ENCODE measurements around the gene INSM1. TPM values are rescaled to one million over a fixed set of nuclear protein-coding genes. Genes with fewer than 3 reads are reported as not detected.

INSM1 gene
- total and polyA plus RNA-seq, 9 donors, result 0.02 TPM; not detected in 8

DNA sequence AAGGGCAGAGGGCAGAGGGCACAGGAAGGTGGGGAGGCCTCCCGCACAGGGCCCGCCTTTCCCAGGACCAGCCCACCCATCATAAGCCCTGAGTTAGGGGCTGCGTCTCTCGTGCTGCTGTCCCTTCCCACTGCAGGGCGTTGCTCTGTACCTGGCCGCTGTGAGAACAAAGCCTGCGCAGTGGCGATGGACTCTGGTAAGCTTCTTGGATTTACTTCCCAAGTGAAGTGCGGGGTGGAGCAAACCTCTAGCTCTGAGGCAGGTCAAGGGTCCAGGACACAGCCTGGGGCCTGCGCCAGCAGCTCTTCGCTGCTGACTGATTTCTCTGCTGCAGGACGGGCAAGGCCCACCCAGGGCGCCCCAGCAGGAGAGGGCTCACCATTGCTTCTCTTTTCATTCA is 23.9 kb downstream of the INSM1 start:
- intact Hi-C loops (cut with DNase I), result no loop called here
- 83 to 87% (median 83%) methylated on average over 13 of the region's 13 CpGs for WGBS, 3 donors

DNA sequence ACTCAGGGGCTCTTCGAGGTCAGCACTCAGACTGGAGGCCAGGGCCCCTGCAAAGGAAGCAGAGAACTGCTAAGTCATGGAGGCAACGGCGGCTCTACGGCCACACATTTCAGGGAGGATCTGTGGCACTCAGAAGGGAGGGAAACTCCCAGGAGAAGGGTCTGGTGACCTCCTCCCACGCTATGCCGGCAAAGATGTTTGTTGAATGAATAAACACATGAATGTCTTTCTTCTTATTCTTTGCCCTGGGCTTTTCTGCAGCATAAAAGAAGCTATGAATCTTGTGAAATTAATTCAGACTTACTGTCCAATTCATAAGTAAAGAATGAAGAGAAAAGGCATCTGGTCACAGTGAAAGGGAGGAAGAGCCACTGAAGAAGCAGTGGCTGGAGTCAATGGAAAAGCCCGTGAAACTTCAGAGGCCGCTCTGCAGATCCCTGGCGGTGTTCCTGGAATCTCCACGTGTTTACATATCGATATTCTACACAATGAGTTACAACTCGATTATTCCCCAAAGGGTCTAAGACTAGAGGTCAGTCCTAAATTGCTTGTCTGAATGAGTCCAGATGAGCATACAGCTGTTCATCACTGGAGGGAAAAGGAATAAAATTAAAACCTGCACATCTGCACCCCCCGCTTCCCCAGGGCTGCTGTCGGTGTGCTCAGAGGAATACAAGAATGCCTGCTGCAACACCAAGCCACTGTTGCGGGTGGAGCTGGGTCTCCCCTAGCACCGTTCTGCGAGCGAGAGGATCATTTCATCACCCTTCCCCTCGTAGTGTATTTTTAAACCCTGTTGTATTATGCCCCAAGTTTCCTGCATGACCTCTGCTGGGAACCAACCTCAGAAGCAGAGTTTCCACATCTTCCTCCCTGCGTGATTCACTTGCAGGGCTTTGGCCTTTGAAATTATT is 25.6 kb downstream of the INSM1 start:
- no peak overlapping the region for H3K27ac ChIP-seq
- H3K36me3 ChIP-seq, result no peaks in the 10 kb centered on the region
- H3K27me3 ChIP-seq, result no peaks in the 10 kb centered on the region
- DNase-seq, result no peak
- TF ChIP-seq, protein P1, sequence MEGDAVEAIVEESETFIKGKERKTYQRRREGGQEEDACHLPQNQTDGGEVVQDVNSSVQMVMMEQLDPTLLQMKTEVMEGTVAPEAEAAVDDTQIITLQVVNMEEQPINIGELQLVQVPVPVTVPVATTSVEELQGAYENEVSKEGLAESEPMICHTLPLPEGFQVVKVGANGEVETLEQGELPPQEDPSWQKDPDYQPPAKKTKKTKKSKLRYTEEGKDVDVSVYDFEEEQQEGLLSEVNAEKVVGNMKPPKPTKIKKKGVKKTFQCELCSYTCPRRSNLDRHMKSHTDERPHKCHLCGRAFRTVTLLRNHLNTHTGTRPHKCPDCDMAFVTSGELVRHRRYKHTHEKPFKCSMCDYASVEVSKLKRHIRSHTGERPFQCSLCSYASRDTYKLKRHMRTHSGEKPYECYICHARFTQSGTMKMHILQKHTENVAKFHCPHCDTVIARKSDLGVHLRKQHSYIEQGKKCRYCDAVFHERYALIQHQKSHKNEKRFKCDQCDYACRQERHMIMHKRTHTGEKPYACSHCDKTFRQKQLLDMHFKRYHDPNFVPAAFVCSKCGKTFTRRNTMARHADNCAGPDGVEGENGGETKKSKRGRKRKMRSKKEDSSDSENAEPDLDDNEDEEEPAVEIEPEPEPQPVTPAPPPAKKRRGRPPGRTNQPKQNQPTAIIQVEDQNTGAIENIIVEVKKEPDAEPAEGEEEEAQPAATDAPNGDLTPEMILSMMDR (IDR thresholded peaks at IDR 0.05), result no peak
- TF ChIP-seq EP300 (IDR thresholded peaks at IDR 0.05) (no peak), POLR2A (IDR thresholded peaks at IDR 0.05) (no peak)
- 39 to 49% (median 42%) methylated on average over 20 of the region's 20 CpGs for WGBS, 3 donors
- H3K4me1 ChIP-seq (ENCODE audit: insufficient read depth), result no peaks in the 10 kb centered on the region
- no peaks in the 10 kb centered on the region for H3K9me3 ChIP-seq
- H3K4me3 ChIP-seq, result no peak overlapping the region
- intact Hi-C loops (cut with DNase I), result no loop called here

More for the DNA sequence above, 23.9 kb downstream of the INSM1 start:
- DNase-seq, result no peak
- H3K4me1 ChIP-seq (ENCODE audit: insufficient read depth), result no peaks in the 10 kb centered on the region
- no peak overlapping the region for H3K4me3 ChIP-seq
- no peaks in the 10 kb centered on the region for H3K36me3 ChIP-seq
- no peak overlapping the region for H3K27ac ChIP-seq
- H3K27me3 ChIP-seq, result no peaks in the 10 kb centered on the region
- TF ChIP-seq EP300 (IDR thresholded peaks at IDR 0.05), result no peak
- no peak for TF ChIP-seq POLR2A (IDR thresholded peaks at IDR 0.05)
- TF ChIP-seq, protein P1 (IDR thresholded peaks at IDR 0.05), result no peak
- H3K9me3 ChIP-seq, result no peaks in the 10 kb centered on the region

DNA sequence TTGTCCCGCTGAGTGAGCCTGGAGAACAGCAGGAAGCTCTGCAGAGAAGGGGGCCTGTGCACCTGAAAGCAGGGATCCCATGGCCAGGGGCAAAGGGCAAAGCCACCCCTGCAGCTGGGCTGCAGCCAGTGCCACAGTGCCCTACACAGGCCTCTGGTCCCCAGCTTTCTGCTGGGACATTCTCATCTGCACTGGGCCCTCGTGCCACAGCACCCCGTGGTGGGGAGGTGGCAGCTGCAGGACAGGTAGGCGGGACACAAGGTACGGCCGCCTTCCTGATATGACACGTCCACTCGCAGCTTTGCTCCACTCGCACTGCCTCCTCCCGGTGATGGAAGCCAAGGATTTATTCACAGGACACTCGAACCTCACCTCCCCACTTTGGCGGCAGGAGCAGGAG is 27.2 kb downstream of the INSM1 start:
- WGBS, 3 donors, result 95% methylated on average over 12 of the region's 12 CpGs
- no peak overlapping the region for H3K4me3 ChIP-seq
- H3K27ac ChIP-seq, result no peak overlapping the region
- intact Hi-C loops (cut with DNase I), result no loop called here
- H3K4me1 ChIP-seq (ENCODE audit: insufficient read depth), result no peaks in the 10 kb centered on the region
- H3K27me3 ChIP-seq, result no peaks in the 10 kb centered on the region
- H3K36me3 ChIP-seq, result no peaks in the 10 kb centered on the region
- DNase-seq, result no peak
- TF ChIP-seq EP300 (IDR thresholded peaks at IDR 0.05), result no peak
- TF ChIP-seq POLR2A (IDR thresholded peaks at IDR 0.05), result no peak
- TF ChIP-seq, protein P1 (IDR thresholded peaks at IDR 0.05), result no peak
- no peaks in the 10 kb centered on the region for H3K9me3 ChIP-seq

DNA sequence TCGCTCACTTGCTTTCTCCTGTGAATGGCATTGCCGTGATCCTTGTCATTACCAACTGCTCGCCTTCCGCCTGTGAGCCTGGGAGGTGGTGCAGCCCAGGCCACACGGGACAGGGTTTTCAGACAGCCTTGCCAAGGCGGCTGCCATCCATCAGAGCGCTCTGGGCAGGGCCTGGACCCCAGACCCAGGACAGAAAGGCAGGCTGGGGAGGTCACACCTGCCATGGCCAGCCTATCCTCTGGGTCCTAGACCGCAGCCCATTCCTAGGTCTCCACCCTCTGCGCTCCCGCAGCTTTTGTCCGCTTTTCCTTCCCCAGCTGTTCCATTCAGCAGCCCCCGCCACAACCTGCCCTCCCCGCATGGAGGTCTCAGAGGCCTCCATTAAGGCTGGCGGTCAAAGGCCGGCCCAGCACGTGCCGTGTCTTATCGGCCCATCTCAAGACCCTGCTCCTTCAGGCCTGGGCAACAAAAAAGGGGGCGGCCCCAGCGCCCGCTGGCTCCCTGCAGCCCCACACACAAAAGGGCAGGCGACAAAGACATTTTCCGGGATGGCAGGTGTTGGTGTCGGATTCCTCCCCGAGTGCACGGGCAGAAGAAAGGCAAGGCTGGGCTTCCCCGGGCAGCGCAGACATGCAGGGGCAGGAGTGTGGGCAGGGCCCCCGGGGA is 28.1 kb downstream of the INSM1 start:
- TF ChIP-seq, protein P1 (IDR thresholded peaks at IDR 0.05), result no peak
- TF ChIP-seq POLR2A (IDR thresholded peaks at IDR 0.05), result no peak
- no peak for TF ChIP-seq EP300 (IDR thresholded peaks at IDR 0.05)
- 90 to 93% (median 91%) methylated on average over 29 of the region's 29 CpGs for WGBS, 3 donors
- H3K36me3 ChIP-seq, result no peaks in the 10 kb centered on the region
- DNase-seq, result no peak
- no peaks in the 10 kb centered on the region for H3K4me1 ChIP-seq (ENCODE audit: insufficient read depth)
- intact Hi-C loops (cut with DNase I), result no loop called here
- no peak overlapping the region for H3K27ac ChIP-seq
- no peak overlapping the region for H3K4me3 ChIP-seq
- H3K9me3 ChIP-seq, result no peaks in the 10 kb centered on the region
- H3K27me3 ChIP-seq, result no peaks in the 10 kb centered on the region
